ENCODE data around the gene WDR82.

WDR82 gene

GRCh38 chr3:52278510-52279069 is at the start of gene WDR82:
WDR82 (minus strand) TSS chr3:52278649; CDS start chr3:52278361, 288 bp downstream.
- no peak for TF ChIP-seq ARNTL (CRISPR knock-in tag; IDR thresholded peaks at IDR 0.05; ENCODE audit: borderline replicate concordance, low read depth)
- no peak for TF ChIP-seq PPARA (CRISPR knock-in tag; IDR thresholded peaks at IDR 0.05; ENCODE audit: borderline replicate concordance)
- TF ChIP-seq SNAI2 (CRISPR knock-in tag; IDR thresholded peaks at IDR 0.05), result no peak
- TF ChIP-seq GLIS3 (CRISPR knock-in tag; IDR thresholded peaks at IDR 0.05), result no peak
- TF ChIP-seq PATZ1 (CRISPR knock-in tag; IDR thresholded peaks at IDR 0.05; ENCODE audit: borderline replicate concordance), result peak; percentile 74; the same call in 1 of the 2 replicates
- no peak for TF ChIP-seq CSRNP3 (CRISPR knock-in tag; IDR thresholded peaks at IDR 0.05)
- no peak for TF ChIP-seq CREB5 (CRISPR knock-in tag; IDR thresholded peaks at IDR 0.05; ENCODE audit: low read depth)
- ATAC-seq, result peak; percentile 85

GRCh38 chr3:52327486-52328290 is 49.2 kb upstream of the WDR82 start:
- TF ChIP-seq ISL1 (CRISPR knock-in tag; IDR thresholded peaks at IDR 0.05) (no peak), ARNTL (CRISPR knock-in tag; IDR thresholded peaks at IDR 0.05; ENCODE audit: borderline replicate concordance, low read depth) (no peak), ZFP30 (CRISPR knock-in tag; IDR thresholded peaks at IDR 0.05) (no peak), ZNF8 (CRISPR knock-in tag; IDR thresholded peaks at IDR 0.05) (no peak), CSRNP3 (CRISPR knock-in tag; IDR thresholded peaks at IDR 0.05) (no peak), CREB5 (CRISPR knock-in tag; IDR thresholded peaks at IDR 0.05; ENCODE audit: low read depth) (no peak), TOX (CRISPR knock-in tag; IDR thresholded peaks at IDR 0.05; ENCODE audit: borderline replicate concordance) (no peak), TCF4 (CRISPR knock-in tag; IDR thresholded peaks at IDR 0.05; ENCODE audit: borderline replicate concordance) (no peak), PATZ1 (CRISPR knock-in tag; IDR thresholded peaks at IDR 0.05; ENCODE audit: borderline replicate concordance) (no peak), POU6F1 (CRISPR knock-in tag; IDR thresholded peaks at IDR 0.05; ENCODE audit: borderline replicate concordance, low read depth) (no peak), GLIS3 (CRISPR knock-in tag; IDR thresholded peaks at IDR 0.05) (no peak), RARB (CRISPR knock-in tag; IDR thresholded peaks at IDR 0.05) (no peak), ESRRG (CRISPR knock-in tag; IDR thresholded peaks at IDR 0.05) (no peak), ZNF70 (CRISPR knock-in tag; IDR thresholded peaks at IDR 0.05) (no peak)
- ATAC-seq, result no peak
